Activated T-cell treated with anti-CD3 and anti-CD28 coated beads for 24 hours (primary cell): ENCODE results near the gene ROCK2.

Source experiments
- DNase-seq: peaks from one replicate; pipeline ENCODE4 v3.0.0-alpha.2; 2020; ENCODE audit warnings: low read depth

Gene ROCK2

DNA sequence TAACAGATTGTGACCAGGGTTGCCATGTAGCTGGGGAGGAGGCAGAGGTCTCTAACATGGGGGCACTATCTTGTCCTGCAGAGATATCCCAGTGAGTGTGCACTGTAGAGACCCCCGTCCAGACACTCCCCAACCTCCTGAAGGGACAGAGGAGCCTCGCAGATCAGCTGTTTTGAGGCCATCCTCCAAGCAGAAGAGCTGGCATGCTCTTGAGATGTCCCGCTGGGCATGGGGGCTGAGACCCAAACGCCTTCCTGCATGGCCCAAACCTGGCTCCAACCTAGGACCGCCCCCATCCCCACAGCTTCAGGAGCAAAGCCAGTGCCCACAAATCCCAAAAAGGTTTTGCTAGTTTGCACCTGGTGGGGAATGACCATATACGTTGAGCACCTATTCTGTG is 191.8 kb downstream of the ROCK2 start:
- DNase-seq: no peak

DNA sequence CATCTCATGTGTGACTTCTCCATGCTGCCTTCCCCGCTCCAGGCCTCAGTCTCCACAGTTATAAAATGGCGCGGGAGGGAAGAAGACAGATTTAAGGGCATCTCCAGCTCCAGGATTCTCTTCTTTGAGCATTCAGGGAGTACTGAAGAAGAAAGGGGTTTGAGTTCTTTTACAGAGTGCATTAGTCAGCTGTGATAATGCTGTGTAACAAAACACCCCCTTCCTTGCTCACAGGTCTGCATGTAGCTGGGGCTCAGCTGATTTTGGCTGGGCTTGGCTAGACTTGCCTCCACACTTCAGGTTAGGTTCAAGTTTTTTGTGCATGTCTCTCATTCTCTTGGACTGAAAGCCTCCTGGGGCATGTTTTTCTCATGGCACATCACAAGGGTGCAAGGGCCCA is 197.2 kb downstream of the ROCK2 start:
- DNase-seq: no peak

DNA sequence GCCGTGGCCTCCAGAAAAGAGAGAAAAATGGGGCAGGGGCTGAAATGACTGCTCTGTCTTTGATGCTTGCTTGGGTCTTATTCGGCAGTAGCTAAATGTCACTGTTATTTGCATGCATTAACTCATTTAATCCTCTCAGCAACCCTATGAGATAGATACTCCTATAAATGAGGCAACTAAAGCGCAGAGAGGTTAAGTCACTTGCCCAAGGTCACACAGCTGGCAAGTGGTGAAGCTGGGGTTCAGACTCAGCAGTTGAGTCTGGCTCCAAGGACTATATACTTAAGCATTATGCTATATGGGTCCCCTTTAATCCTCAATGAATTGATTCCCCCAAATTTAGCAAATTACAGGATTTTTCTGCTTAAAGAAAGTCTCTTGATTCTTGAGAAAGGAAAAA is 198.4 kb downstream of the ROCK2 start:
- no peak for DNase-seq

DNA sequence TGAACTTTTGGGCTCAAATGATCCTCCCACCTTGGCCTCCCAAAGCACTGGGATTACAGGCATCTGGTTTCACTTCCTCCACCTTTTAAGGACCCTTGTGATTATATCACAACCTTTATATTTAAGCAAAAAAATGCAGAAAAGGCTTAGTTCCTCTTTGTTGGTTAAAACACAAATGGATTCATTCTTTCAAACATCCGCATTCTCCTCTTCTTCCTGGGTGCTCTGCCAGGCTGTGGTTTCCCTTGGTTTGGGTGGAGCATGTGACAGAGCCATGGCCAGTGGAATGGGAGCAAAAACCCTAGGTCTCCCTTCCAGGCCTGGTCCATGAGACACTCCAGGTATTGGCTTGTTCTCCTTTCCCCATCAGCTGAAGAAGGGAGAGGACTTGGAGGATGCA is 199.1 kb downstream of the ROCK2 start:
- DNase-seq: no peak

DNA sequence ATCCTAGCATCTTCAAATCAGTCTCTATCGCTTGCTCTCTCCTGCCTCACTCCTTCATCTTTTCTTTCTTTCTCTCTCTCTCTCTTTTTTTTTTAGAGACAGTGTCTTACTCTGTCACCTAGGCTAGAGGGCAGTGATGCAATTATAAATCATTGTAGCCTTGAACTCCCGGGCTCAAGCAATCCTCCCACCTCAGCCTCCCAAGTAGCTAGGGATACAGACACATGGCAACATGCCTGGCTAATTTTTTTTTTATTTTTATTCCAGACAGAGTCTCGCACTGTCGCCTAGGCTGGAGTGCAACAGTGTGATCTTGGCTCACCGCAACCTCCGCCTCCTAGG is 199.7 kb downstream of the ROCK2 start:
- no peak for DNase-seq

DNA sequence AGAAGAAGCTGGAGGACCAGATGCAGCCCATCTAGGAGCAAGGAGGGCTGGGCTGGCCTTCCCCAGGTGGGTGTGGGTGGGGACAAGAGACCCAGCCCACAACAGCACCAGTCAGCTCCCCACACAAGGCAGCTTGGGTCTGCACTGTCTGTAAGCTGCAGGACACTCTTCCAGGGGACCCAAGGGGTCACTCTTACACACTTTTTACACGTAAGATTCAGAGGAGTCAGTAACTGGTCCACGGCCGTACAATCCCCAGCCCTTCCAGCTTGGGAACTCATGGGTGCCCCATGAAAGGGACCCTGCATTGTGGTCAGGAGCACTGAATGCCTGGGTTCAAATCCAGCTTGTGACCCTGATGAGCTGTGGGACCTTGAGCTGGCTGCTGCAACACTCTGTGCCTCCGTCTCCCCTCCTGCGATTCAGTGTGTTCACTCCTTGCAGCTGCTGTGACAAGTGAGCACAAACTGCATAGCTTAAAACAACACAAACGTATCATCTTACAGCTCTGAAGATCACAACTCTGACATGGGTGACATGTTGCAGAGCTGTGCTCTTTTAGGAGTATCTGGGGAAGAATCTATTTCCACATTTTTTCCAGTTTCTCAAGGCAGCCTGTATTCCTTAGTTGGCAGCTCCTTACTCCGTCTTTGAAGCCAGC is 200.2 kb downstream of the ROCK2 start:
- no peak for DNase-seq

DNA sequence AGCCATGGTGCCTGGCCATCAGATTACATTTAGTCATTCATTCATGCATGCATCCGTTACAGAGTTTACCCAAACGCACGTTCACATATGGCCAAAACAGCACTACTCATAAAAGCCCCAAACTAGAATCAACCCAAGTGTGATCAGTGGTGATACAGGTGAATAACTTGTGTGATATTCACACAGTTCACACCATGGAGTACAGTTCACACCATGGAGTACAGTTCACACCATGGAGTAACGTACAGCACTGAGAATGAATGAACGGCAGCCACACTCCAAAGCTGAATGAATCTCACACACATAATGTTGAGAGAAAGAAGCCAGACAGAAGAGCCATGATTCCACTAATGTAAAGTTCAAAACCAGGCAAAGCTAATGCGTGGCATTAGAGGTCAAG is 201.4 kb downstream of the ROCK2 start:
- no peak for DNase-seq

DNA sequence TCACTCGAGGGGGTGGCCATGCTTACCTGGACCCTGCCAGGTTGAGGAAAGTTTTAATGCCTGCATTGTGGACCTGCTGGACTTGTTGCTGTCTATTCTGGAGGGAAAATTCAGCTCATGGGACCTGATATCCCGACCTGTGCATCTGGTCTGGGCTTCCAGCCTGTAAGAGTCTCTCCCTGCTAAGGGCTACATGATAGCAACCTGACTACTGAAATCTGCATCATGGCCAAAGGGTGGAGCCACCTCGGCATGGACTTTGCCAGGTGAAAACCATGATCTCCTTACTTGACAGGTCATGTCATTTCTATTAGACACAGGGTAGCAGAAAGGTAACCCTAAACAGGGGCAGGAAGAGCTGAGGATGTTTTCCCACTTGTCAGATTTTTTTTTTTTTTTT is 202.1 kb downstream of the ROCK2 start:
- no peak for DNase-seq

DNA sequence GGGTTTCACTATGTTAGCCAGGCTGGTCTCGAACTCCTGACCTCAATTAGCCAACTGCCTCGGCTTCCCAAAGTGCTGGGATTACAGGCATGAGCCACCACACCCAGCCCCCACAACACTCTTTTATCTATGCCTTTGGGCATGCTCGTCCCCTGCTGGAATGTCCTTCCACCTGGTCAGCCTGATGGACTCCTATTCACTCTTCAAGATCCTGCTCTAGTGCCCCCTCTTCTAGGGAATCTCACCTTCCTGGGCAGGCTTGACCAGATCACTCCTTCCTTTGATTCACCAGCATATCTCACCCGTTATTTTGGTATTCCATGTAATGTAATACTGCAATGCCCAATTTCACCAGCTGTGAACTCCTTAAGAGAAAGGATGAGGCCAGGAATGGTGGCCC is 203.1 kb downstream of the ROCK2 start:
- no peak for DNase-seq

DNA sequence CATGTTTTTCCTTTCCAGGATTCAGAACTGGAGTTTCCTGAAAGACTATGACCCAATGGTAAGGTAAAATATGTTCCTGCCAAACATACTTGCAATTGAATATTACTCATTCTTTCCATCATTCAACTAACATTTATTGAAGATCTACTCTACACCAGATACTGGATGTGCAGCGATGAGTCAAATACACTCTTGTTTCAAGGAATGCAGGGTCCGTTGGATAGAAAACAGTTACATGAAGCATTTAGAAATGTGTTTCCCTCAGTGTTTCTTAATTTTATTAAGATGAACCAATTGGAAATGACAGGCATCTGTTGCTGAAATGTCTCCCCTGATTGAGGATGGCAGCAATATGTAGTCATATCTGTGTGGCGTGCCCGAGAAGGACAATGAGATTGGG is 203.9 kb downstream of the ROCK2 start:
- DNase-seq: no peak

DNA sequence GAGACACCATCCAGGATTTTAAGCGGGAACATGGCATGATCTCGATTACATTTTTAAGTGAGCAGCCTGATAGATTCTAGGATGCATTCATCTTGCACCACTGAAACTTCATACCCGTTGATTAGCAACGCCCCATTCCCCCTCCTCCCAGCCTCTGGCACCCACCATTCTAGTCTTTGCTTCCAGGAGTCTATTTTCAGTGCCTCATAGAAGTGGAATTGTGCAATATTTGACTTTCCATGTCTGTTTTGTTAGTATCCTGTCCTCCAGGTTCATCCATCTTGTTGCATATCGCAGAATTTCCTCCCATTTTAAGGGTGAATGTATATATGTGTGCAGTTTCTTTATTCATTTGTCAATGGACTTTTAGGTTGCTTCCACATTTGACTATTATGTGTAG is 210.1 kb downstream of the ROCK2 start:
- no peak for DNase-seq

DNA sequence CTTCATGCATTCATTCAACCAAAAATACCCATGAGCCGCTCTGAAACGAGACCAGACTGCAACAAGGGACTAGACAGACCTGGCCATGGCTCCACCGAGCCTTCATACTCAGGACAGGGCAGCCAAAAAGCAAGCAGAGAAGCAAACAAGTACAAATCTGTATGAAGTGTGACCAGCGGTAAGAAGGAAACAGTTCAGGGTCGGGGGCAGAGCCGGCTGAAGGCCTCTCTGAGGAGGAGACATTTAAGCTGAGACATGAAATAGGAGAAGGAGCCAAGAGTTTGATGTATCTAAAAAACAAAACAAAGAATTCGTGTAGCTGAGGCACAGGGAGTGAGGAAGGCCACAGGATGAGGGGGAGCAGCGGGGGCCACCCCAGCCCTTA is 210.5 kb downstream of the ROCK2 start:
- DNase-seq: no peak

DNA sequence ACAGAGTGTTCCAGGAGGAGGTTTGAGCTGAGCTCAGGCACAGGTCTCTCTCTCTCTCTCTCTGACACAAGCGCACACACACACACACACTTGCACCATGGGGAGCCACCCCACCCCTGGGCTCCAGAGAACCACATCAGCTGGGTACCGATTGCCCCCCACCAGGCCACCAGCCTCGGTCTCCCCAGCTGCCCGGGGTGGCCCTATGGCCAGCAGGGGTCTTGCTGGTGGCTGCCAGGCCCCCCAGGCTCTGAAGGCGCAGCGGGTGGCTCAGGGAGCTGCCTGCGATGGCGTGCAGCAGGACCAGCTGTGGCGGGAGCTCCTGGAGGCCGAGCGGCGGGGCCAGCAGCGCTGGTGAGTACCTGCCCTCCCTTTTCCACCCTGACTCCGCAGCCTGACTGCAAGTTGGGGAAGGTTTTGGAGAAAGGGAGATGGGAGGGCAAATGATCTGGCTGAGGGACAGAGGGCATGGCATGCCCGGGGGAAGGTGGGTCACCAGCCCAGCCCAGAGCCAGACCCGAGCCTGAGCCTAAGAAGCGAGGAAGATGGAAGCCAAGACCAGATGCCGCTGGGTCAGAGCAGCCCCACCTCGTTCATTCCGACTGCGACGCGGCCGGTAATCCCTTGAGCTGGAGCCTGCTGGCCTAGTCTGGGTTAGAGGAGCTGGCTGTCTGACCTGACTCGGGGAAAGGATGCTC is 211.0 kb downstream of the ROCK2 start:
- no peak for DNase-seq

DNA sequence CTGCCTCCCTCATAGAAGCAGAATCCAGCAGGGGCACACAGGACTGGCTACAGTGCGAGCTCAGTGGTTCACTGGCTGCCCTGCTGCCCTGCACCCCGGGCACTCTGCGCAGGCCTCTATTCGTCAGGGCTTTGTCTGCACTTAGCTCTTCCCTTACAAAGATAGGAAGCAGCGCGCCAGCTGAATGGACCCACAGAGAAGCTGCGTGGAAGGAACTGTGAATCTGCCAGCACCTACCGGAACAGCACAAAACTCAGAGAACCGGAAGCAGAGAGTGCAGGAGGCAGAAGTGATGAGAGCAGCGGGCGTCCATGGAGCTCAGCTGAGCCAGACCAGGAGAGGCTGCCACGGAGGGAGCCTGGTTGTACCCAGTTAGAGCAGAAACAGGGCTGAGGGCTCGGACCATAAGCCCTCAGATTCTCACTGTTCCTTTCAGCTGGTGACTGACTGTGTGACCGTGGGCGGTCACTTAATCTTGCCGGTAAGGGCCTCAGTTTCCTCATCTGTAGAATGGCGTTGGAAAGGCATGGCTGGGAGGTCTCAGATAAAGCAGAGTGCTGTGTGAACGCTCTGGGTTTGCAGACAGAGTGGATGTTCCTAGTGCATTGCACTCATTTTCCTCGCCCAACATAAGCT is 212.3 kb downstream of the ROCK2 start:
- no peak for DNase-seq

DNA sequence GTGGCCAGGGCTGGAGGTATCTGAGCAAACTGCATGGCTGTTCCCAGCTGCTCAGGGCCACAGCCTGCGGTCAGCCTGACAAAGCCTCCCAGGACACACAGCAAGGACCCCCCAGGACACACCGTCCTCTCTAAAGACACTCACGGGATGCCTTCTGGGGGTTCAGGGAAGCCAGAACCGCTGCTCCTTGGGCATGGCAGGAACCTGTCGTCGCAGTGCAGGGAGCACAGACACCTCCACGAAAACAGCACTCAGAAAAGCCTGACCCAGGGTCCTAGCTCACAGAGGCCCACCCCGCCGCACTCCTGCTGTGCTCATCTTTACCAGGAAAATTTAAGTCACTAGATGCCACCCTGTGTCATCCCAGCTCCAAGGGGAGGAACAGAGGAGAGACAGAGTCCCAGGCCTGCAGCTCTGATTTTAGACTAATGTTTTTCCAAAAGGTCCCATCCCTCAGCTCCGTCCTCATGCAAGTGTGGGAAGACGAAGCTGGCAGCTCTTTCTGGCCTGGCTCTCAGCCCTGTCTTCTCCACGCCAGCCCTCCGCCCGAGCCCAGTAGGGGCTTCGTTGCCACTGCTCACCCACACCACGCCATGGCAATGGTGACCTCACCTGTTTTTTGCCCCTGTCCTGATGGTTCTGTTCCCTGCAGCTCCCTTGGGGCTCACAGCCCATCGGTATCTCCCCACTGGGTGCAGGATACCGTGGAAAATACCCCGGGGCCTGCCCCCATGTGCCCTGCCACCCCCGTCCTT is 213.1 kb downstream of the ROCK2 start:
- no peak for DNase-seq
